GM12878 (cell line): Measurements from ENCODE around the gene PPP1R1B. TPM values are rescaled to one million over a fixed set of nuclear protein-coding genes. Genes with fewer than 3 reads are reported as not detected.

Experiments used
- ATAC-seq: fragments of 200-7000 bp; cut with Tn5 transposase; 3 replicates; pipeline ENCODE4 v1.9.1; 2020; ENCODE audit warnings: mild to moderate bottlenecking, moderate library complexity
- BruUV-seq: library from RNA; stranded (reverse); fragments of 400-500 nt; replicated peaks from 2 replicates; lab custom pipeline; 2021; lab: Mats Ljungman, UMichigan
- CTCF ChIA-PET: fragments of 300-600 bp; sonication (Branson Sonifier 250); formaldehyde crosslinking; extraction: SDS; loops from one replicate; lab custom pipeline; 2021; ENCODE audit warnings: inconsistent platforms; lab: Yijun Ruan, JAX
- POLR2A ChIA-PET: fragments of 350-600 bp; formaldehyde crosslinking; extraction: SDS; loops from one replicate; lab custom pipeline; 2021; ENCODE audit warnings: inconsistent platforms; lab: Charles Lee
- RAD21 ChIA-PET: fragments of 300-600 bp; sonication (Branson Sonifier 250); formaldehyde crosslinking; loops from one replicate; lab custom pipeline; 2023; ENCODE audit warnings: antibody characterized with exemption; ENCODE audit not compliant: unreplicated experiment; lab: Charles Lee
- SMC1A ChIA-PET: fragments of 300-600 bp; sonication (Branson Sonifier 250); formaldehyde crosslinking; loops from one replicate; lab custom pipeline; 2023; ENCODE audit not compliant: unreplicated experiment, uncharacterized antibody; lab: Charles Lee
- DNase-seq: peaks from one replicate; pipeline ENCODE4 v3.0.0-alpha.2; 2011; ENCODE audit warnings: low read depth, low spot score
- FAIRE-seq: peaks from 3 replicates; lab custom pipeline; 2011; peaks lifted over from hg19 to GRCh38; lab: Jason Lieb, UNC
- H2AFZ ChIP-seq: 2 replicates; pipeline ENCODE4 v1.6.0; 2011; ENCODE audit warnings: low read depth, low read length, control low read depth; ENCODE audit not compliant: control insufficient read depth
- H3K27ac ChIP-seq: 2 replicates; pipeline ENCODE4 v1.5.1; 2011; ENCODE audit warnings: control low read depth; ENCODE audit not compliant: control insufficient read depth, insufficient read depth
- H3K27me3 ChIP-seq, 2 experiments: replicated peaks in 1 of 2; 2 replicates each; pipeline versions ENCODE4 v1.6.0 to v1.6.1; 2011; ENCODE audit warnings: low read length in 1 of 2; ENCODE audit not compliant: control insufficient read depth in 2 of 2, insufficient read depth in 2 of 2
- H3K36me3 ChIP-seq, 2 experiments: 2 replicates each; pipeline ENCODE4 v1.5.1; 2011; ENCODE audit warnings: low read length in 1 of 2; ENCODE audit not compliant: control insufficient read depth in 2 of 2, insufficient read depth in 2 of 2
- H3K4me1 ChIP-seq: 2 replicates; pipeline ENCODE4 v1.6.1; 2011; ENCODE audit warnings: mild to moderate bottlenecking, low read length, moderate library complexity, mixed read lengths; ENCODE audit not compliant: control insufficient read depth, insufficient read depth
- H3K4me2 ChIP-seq: 2 replicates; pipeline ENCODE4 v1.6.0; 2011; ENCODE audit warnings: control low read depth; ENCODE audit not compliant: control insufficient read depth, insufficient read depth
- H3K4me3 ChIP-seq: fragments of 200-600 bp; sonication (generic); 2 replicates; pipeline ENCODE4 v1.5.1; 2016
- H3K79me2 ChIP-seq: 2 replicates; pipeline ENCODE4 v1.6.0; 2011; ENCODE audit warnings: low read length; ENCODE audit not compliant: control insufficient read depth, insufficient read depth
- H3K9ac ChIP-seq: 2 replicates; pipeline ENCODE4 v1.8.0; 2011; ENCODE audit warnings: low read length, control low read depth, mixed read lengths; ENCODE audit not compliant: control insufficient read depth, insufficient read depth
- H3K9me3 ChIP-seq: replicated peaks from 3 replicates; pipeline ENCODE4 v1.5.1; 2011; ENCODE audit warnings: mild to moderate bottlenecking, low read length; ENCODE audit not compliant: control insufficient read depth, insufficient read depth
- H4K20me1 ChIP-seq: 2 replicates; pipeline ENCODE4 v1.6.0; 2011; ENCODE audit not compliant: control insufficient read depth, insufficient read depth
- BCL11A ChIP-seq: IDR thresholded peaks from 2 replicates; pipeline ENCODE4 v1.6.1; 2011; ENCODE audit warnings: low read depth, low read length
- CHD1 ChIP-seq: IDR thresholded peaks from 2 replicates; pipeline ENCODE4 v1.6.1; 2012; ENCODE audit warnings: low read depth, low read length, improper control_type of control experiment
- CREM ChIP-seq: IDR thresholded peaks from 2 replicates; pipeline ENCODE4 v1.6.1; 2014; ENCODE audit warnings: antibody characterized with exemption, low read depth
- HDAC6 ChIP-seq: fragments of 200-600 bp; sonication (generic); IDR thresholded peaks from one replicate; pipeline ENCODE4 v1.8.0; 2017; ENCODE audit warnings: antibody characterized with exemption; ENCODE audit not compliant: unreplicated experiment
- IKZF1 ChIP-seq: fragments of 450-650 bp; conservative IDR thresholded peaks from 2 replicates; pipeline ENCODE4 v1.6.1; 2017; ENCODE audit warnings: antibody characterized with exemption, mild to moderate bottlenecking
- KAT2A ChIP-seq: conservative IDR thresholded peaks from 2 replicates; pipeline ENCODE4 v1.6.1; 2011; ENCODE audit warnings: low read depth, low read length; ENCODE audit not compliant: control insufficient read depth
- KDM1A ChIP-seq: fragments of 200-600 bp; sonication (generic); IDR thresholded peaks from 2 replicates; pipeline ENCODE4 v1.6.1; 2016; ENCODE audit warnings: borderline replicate concordance
- SMC3 ChIP-seq: IDR thresholded peaks from 2 replicates; pipeline ENCODE4 v1.6.1; 2011; ENCODE audit warnings: low read length, improper control_type of control experiment, borderline replicate concordance
- SRF ChIP-seq, 2 experiments: IDR thresholded peaks; 2 replicates each; pipeline ENCODE4 v1.6.1; 2011; ENCODE audit warnings: low read depth in 2 of 2, low read length in 2 of 2, mild to moderate bottlenecking in 1 of 2, moderate library complexity in 1 of 2
- STAT1 ChIP-seq: fragments of 450-650 bp; conservative IDR thresholded peaks from 2 replicates; pipeline ENCODE4 v1.6.1; 2014; ENCODE audit warnings: antibody characterized with exemption, mild to moderate bottlenecking
- TCF12 ChIP-seq: IDR thresholded peaks from 2 replicates; pipeline ENCODE4 v1.6.1; 2011; ENCODE audit warnings: low read depth, mild to moderate bottlenecking, low read length
- ZNF622 ChIP-seq: fragments of 450-650 bp; IDR thresholded peaks from 2 replicates; pipeline ENCODE4 v1.6.1; 2017; ENCODE audit warnings: mild to moderate bottlenecking, inconsistent platforms
- WGBS: methylation state at CpG from one replicate; pipeline ENCODE4 v1.1.6; 2016; ENCODE audit warnings: low lambda C conversion rate; ENCODE audit not compliant: insufficient replicate concordance, insufficient coverage; ENCODE audit errors: missing lambda C conversion rate; 5-methylcytosine and 5-hydroxymethylcytosine counted together
- in situ Hi-C: fragments of 300-500 bp; cut with MboI; formaldehyde crosslinking; loops from 9 replicates; pipeline ENCODE4 v1.14.3; 2018; ENCODE audit warnings: mixed read lengths
- intact Hi-C: fragments of 100-400 bp; cut with micrococcal nuclease; formaldehyde crosslinking; loops from one replicate; pipeline ENCODE4 v1.14.2; 2022; ENCODE audit not compliant: unreplicated experiment
- polyA plus RNA-seq, 11 experiments: library from polyadenylated mRNA; depleted of rRNA in 4 of 11; unstranded in 6 of 11; stranded (reverse) in 5 of 11; fragments of >200 nt; fragmentation: Nextera tagmentation in 4 of 11; fragmentation: Illumina TruSeq in 1 of 11; extraction: Ambion mirVana in 4 of 11; extraction: Trizol in 1 of 11; gene quantifications; 1 replicate in 1 of 11; 2 replicates in 10 of 11; pipeline versions ENCODE4 v1.2.1 to v1.2.3, GENCODE V29; 2011 to 2016; ENCODE audit warnings: inconsistent platforms in 2 of 11, missing spikeins in 2 of 11, low read depth in 1 of 11
- total RNA-seq, 4 experiments: library from RNA; depleted of rRNA in 3 of 4; stranded (reverse); fragments of >200 nt in 3 of 4; fragmentation: Illumina TruSeq in 1 of 4; extraction: Trizol in 1 of 4; gene quantifications; 2 replicates each; pipeline versions ENCODE4 v1.2.1 to v1.2.3, GENCODE V29; 2013 to 2021
- TF ChIP-seq, protein P1 (sequence below): fragments of 450-650 bp; IDR thresholded peaks from 2 replicates; pipeline ENCODE4 v1.6.1; 2016; ENCODE audit warnings: mild to moderate bottlenecking
- TF ChIP-seq, protein P2 (sequence below): fragments of 450-650 bp; formaldehyde crosslinking; IDR thresholded peaks from 2 replicates; pipeline ENCODE4 v1.4.0; 2020; ENCODE audit warnings: mild to moderate bottlenecking, moderate library complexity
- TF ChIP-seq, protein P3 (sequence below): IDR thresholded peaks from 2 replicates; pipeline ENCODE4 v1.6.1; 2012; ENCODE audit warnings: low read length, inconsistent platforms

PPP1R1B gene
- total and polyA plus RNA-seq, 10 of the 15 experiments (the other 5 are each of a cell fraction or from before 2014, with no cell fraction given): 0.08 TPM; not detected in 9

- ATAC-seq (no peak), DNase-seq (no peak), FAIRE-seq (no peak)
- intact Hi-C loops: no loop called here
- Histone ChIP-seq H3K79me2 (no peaks in the 10 kb centered on the region; the same call in 1 of the 2 replicates), H4K20me1 (no peaks in the 10 kb centered on the region), H3K4me2 (no peak overlapping the region), H3K27ac (no peak overlapping the region), H3K4me3 (no peak overlapping the region), H3K27me3 (no peaks in the 10 kb centered on the region), H3K9me3 (no peaks in the 10 kb centered on the region), H2AFZ (no peak overlapping the region), H3K36me3 (peaks cover 11 to 12% of the 10 kb centered on the region in 2 experiments; a peak in 3 of 4 replicates), H3K9ac (no peak overlapping the region), H3K4me1 (peaks cover 6% of the 10 kb centered on the region; the same call in 1 of the 2 replicates)
- in situ Hi-C loops: no loop called here
- CTCF ChIA-PET: interaction anchor here (0.6 to 8.8 kb wide), 29 partner anchors 9 to 530 kb away, joined by 3 to 100 read pairs (median 7); partner anchors contain the start of genes MIEN1, PGAP3, PNMT and STARD3
- SMC1A ChIA-PET: interaction anchor here (0.5 to 1.4 kb wide), 6 partner anchors 10 to 327 kb away, joined by 3 to 6 read pairs (median 4); no protein-coding TSS in a partner anchor
- no peak for TF ChIP-seq HDAC6
- no peak for TF ChIP-seq SMC3
- no peak for TF ChIP-seq CREM
- TF ChIP-seq, protein P1, sequence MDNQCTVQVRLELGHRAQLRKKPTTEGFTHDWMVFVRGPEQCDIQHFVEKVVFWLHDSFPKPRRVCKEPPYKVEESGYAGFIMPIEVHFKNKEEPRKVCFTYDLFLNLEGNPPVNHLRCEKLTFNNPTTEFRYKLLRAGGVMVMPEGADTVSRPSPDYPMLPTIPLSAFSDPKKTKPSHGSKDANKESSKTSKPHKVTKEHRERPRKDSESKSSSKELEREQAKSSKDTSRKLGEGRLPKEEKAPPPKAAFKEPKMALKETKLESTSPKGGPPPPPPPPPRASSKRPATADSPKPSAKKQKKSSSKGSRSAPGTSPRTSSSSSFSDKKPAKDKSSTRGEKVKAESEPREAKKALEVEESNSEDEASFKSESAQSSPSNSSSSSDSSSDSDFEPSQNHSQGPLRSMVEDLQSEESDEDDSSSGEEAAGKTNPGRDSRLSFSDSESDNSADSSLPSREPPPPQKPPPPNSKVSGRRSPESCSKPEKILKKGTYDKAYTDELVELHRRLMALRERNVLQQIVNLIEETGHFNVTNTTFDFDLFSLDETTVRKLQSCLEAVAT: no peak
- no peak for TF ChIP-seq TCF12
- TF ChIP-seq STAT1: no peak
- TF ChIP-seq BCL11A: no peak
- TF ChIP-seq, protein P2, sequence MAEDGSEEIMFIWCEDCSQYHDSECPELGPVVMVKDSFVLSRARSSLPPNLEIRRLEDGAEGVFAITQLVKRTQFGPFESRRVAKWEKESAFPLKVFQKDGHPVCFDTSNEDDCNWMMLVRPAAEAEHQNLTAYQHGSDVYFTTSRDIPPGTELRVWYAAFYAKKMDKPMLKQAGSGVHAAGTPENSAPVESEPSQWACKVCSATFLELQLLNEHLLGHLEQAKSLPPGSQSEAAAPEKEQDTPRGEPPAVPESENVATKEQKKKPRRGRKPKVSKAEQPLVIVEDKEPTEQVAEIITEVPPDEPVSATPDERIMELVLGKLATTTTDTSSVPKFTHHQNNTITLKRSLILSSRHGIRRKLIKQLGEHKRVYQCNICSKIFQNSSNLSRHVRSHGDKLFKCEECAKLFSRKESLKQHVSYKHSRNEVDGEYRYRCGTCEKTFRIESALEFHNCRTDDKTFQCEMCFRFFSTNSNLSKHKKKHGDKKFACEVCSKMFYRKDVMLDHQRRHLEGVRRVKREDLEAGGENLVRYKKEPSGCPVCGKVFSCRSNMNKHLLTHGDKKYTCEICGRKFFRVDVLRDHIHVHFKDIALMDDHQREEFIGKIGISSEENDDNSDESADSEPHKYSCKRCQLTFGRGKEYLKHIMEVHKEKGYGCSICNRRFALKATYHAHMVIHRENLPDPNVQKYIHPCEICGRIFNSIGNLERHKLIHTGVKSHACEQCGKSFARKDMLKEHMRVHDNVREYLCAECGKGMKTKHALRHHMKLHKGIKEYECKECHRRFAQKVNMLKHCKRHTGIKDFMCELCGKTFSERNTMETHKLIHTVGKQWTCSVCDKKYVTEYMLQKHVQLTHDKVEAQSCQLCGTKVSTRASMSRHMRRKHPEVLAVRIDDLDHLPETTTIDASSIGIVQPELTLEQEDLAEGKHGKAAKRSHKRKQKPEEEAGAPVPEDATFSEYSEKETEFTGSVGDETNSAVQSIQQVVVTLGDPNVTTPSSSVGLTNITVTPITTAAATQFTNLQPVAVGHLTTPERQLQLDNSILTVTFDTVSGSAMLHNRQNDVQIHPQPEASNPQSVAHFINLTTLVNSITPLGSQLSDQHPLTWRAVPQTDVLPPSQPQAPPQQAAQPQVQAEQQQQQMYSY (CRISPR knock-in tag): no peak
- TF ChIP-seq, protein P3, sequence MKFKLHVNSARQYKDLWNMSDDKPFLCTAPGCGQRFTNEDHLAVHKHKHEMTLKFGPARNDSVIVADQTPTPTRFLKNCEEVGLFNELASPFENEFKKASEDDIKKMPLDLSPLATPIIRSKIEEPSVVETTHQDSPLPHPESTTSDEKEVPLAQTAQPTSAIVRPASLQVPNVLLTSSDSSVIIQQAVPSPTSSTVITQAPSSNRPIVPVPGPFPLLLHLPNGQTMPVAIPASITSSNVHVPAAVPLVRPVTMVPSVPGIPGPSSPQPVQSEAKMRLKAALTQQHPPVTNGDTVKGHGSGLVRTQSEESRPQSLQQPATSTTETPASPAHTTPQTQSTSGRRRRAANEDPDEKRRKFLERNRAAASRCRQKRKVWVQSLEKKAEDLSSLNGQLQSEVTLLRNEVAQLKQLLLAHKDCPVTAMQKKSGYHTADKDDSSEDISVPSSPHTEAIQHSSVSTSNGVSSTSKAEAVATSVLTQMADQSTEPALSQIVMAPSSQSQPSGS: no peak
- no peak for TF ChIP-seq ZNF622
- TF ChIP-seq KAT2A: no peak
- TF ChIP-seq KDM1A: no peak
- no peak for TF ChIP-seq IKZF1
- TF ChIP-seq CHD1: no peak
- no peak for TF ChIP-seq SRF (IDR thresholded peaks at IDR 0.05; ENCODE audit: low read depth in 2 of 2, low read length in 2 of 2)
- BruUV-seq: no TSS peak
- POLR2A ChIA-PET: no interaction called here
- whole genome bisulfite sequencing: 46% methylated on average over 2 of the region's 2 CpGs
- RAD21 ChIA-PET: interaction anchor here (1.1 kb wide), 1 partner anchor 16 kb away, joined by 7 read pairs; no protein-coding TSS in a partner anchor
These were observed 28.4 kb downstream of the PPP1R1B start for GRCh38 chr17:39655105-39655504.
